Glutamatergic neuron (in vitro differentiated cells): ENCODE results near the gene ACOX2. TPM values are rescaled to one million over a fixed set of nuclear protein-coding genes. Genes with fewer than 3 reads are reported as not detected.

Source experiments
- DNase-seq: peaks from one replicate; pipeline ENCODE4 v3.0.0; 2022
- H3K27ac Mint-ChIP-seq: one replicate; pipeline ENCODE4 v1.8.0; 2020; ENCODE audit warnings: mild to moderate bottlenecking, mixed read lengths, inconsistent platforms; ENCODE audit not compliant: unreplicated experiment
- H3K27me3 Mint-ChIP-seq: one replicate; pipeline ENCODE4 v1.8.0; 2020; ENCODE audit warnings: mild to moderate bottlenecking, moderate library complexity, mixed read lengths, inconsistent platforms; ENCODE audit not compliant: unreplicated experiment
- H3K36me3 Mint-ChIP-seq: one replicate; pipeline ENCODE4 v1.8.0; 2020; ENCODE audit warnings: mild to moderate bottlenecking, mixed read lengths, inconsistent platforms; ENCODE audit not compliant: unreplicated experiment
- H3K4me1 Mint-ChIP-seq: one replicate; pipeline ENCODE4 v1.8.0; 2020; ENCODE audit warnings: mild to moderate bottlenecking, low read depth, mixed read lengths, inconsistent platforms; ENCODE audit not compliant: unreplicated experiment
- H3K4me3 Mint-ChIP-seq: one replicate; pipeline ENCODE4 v1.8.0; 2020; ENCODE audit warnings: mild to moderate bottlenecking, mixed read lengths, inconsistent platforms; ENCODE audit not compliant: unreplicated experiment
- H3K9me3 Mint-ChIP-seq: one replicate; pipeline ENCODE4 v1.8.0; 2020; ENCODE audit warnings: mild to moderate bottlenecking, moderate library complexity, mixed read lengths, inconsistent platforms; ENCODE audit not compliant: unreplicated experiment
- CTCF ChIP-seq: fragments of 200-600 bp; sonication (generic); IDR thresholded peaks from one replicate; pipeline ENCODE4 v1.5.0; 2021; ENCODE audit not compliant: partially characterized antibody, unreplicated experiment
- total RNA-seq: library from RNA; stranded (reverse); fragmentation: NEBNext Ultra II Directional; extraction: Animal tissue kit (Norgen Biotek cat#: 25700); gene quantifications from one replicate; pipeline ENCODE4 v1.2.1, GENCODE V29; 2021; ENCODE audit not compliant: unreplicated experiment

The ACOX2 gene
- total RNA-seq, 1 donor from 2014 or later: 0.59 TPM

GRCh38 chr3:58521336-58521670 lies 15.7 kb downstream of the ACOX2 start:
- peaks cover 26% of the 10 kb centered on the region for H3K4me1 Mint-ChIP-seq

GRCh38 chr3:58520403-58521335 lies 16.3 kb downstream of the ACOX2 start:
- Mint-ChIP-seq H3K4me3 (no peak overlapping the region), H3K9me3 (peaks cover 7% of the 10 kb centered on the region), H3K36me3 (no peaks in the 10 kb centered on the region), H3K4me1 (peaks cover 26% of the 10 kb centered on the region), H3K27me3 (peaks cover 11% of the 10 kb centered on the region), H3K27ac (peak overlapping the region; percentile 12)
- no peak for DNase-seq
- TF ChIP-seq CTCF: no peak

More at GRCh38 chr3:58521336-58521670, 15.7 kb downstream of the ACOX2 start:
- Mint-ChIP-seq H3K36me3 (no peaks in the 10 kb centered on the region), H3K27me3 (peaks cover 15% of the 10 kb centered on the region), H3K27ac (no peak overlapping the region), H3K4me3 (no peak overlapping the region), H3K9me3 (peaks cover 7% of the 10 kb centered on the region)
- no peak for DNase-seq
- TF ChIP-seq CTCF: no peak

- H3K9me3 Mint-ChIP-seq: peaks cover 7% of the 10 kb centered on the region
- H3K4me1 Mint-ChIP-seq: peaks cover 26% of the 10 kb centered on the region
- DNase-seq: no peak
- no peak overlapping the region for H3K4me3 Mint-ChIP-seq
- H3K36me3 Mint-ChIP-seq: no peaks in the 10 kb centered on the region
- H3K27ac Mint-ChIP-seq: peak overlapping the region; percentile 12
- TF ChIP-seq CTCF: no peak
- H3K27me3 Mint-ChIP-seq: peaks cover 10% of the 10 kb centered on the region
These were observed 17.2 kb downstream of the ACOX2 start for GRCh38 chr3:58519668-58520402.

GRCh38 chr3:58518291-58518789 lies 18.6 kb downstream of the ACOX2 start:
- TF ChIP-seq CTCF: no peak
- Mint-ChIP-seq H3K36me3 (no peaks in the 10 kb centered on the region), H3K27me3 (peaks cover 6% of the 10 kb centered on the region), H3K9me3 (peaks cover 7% of the 10 kb centered on the region), H3K4me1 (peaks cover 27% of the 10 kb centered on the region), H3K27ac (peak overlapping the region; percentile 15), H3K4me3 (peak overlapping the region; percentile 64)
- DNase-seq: no peak
